Natural killer cell (primary cell): ENCODE results near the gene FHOD3. TPM values are rescaled to one million over a fixed set of nuclear protein-coding genes. Genes with fewer than 3 reads are reported as not detected.

Experiments used
- ATAC-seq, 3 donors: fragments of 150-1000 bp in 2 of 3; fragments of 200-7000 bp in 1 of 3; cut with Tn5 transposase; 1 replicate in 1 of 3; 2 replicates in 2 of 3; pipeline ENCODE4 v1.10.0; 2021; ENCODE audit warnings: mild to moderate bottlenecking in 2 of 3, moderate library complexity in 2 of 3
- DNase-seq, 2 donors: peaks; one replicate each; pipeline versions ENCODE4 v3.0.0 to v3.0.0-alpha.2; 2013 to 2021; ENCODE audit warnings: mixed read lengths in 1 of 2
- H3K27ac ChIP-seq: one replicate; pipeline ENCODE4 v1.5.1; 2013; ENCODE audit warnings: mild to moderate bottlenecking, low read length
- H3K27me3 ChIP-seq: one replicate; pipeline ENCODE4 v1.6.1; 2013; ENCODE audit warnings: low read length; ENCODE audit not compliant: control insufficient read depth, insufficient read depth
- H3K36me3 ChIP-seq: one replicate; pipeline ENCODE4 v1.6.1; 2013; ENCODE audit warnings: low read length; ENCODE audit not compliant: control insufficient read depth, insufficient read depth
- H3K4me1 ChIP-seq: one replicate; pipeline ENCODE4 v1.6.1; 2013; ENCODE audit warnings: low read length; ENCODE audit not compliant: control insufficient read depth, insufficient read depth
- H3K4me3 ChIP-seq: one replicate; pipeline ENCODE4 v1.5.1; 2013; ENCODE audit warnings: low read length
- H3K9me3 ChIP-seq: one replicate; pipeline ENCODE4 v1.6.1; 2013; ENCODE audit warnings: low read length; ENCODE audit not compliant: control insufficient read depth, insufficient read depth
- H3K27ac Mint-ChIP-seq, 2 donors: one replicate each; pipeline ENCODE4 v1.8.0; 2022; ENCODE audit warnings: mild to moderate bottlenecking in 2 of 2, mixed read lengths in 2 of 2, moderate library complexity in 1 of 2
- H3K27me3 Mint-ChIP-seq, 2 donors: one replicate each; pipeline ENCODE4 v1.8.0; 2022; ENCODE audit warnings: low read depth in 2 of 2, mixed read lengths in 2 of 2
- H3K36me3 Mint-ChIP-seq: one replicate; pipeline ENCODE4 v1.8.0; 2022; ENCODE audit warnings: mixed read lengths
- H3K4me1 Mint-ChIP-seq, 2 donors: one replicate each; pipeline ENCODE4 v1.8.0; 2022; ENCODE audit warnings: mixed read lengths in 2 of 2
- H3K4me3 Mint-ChIP-seq: one replicate; pipeline ENCODE4 v1.8.0; 2022; ENCODE audit warnings: mild to moderate bottlenecking, moderate library complexity, mixed read lengths
- H3K9me3 Mint-ChIP-seq, 2 donors: one replicate each; pipeline ENCODE4 v1.8.0; 2022; ENCODE audit warnings: mixed read lengths in 2 of 2
- CTCF ChIP-seq: fragments of 200-600 bp; IDR thresholded peaks from one replicate; pipeline ENCODE4 v1.8.0; 2022; ENCODE audit warnings: antibody characterized with exemption
- WGBS: methylation state at CpG from one replicate; pipeline ENCODE4 v1.1.7; 2013; ENCODE audit warnings: missing lambda C conversion rate; ENCODE audit not compliant: insufficient coverage; 5-methylcytosine and 5-hydroxymethylcytosine counted together
- intact Hi-C: fragments of 100-400 bp; cut with micrococcal nuclease; formaldehyde crosslinking; loops from one replicate; pipeline ENCODE4 v1.14.2; 2022
- total RNA-seq, 4 donors: library from RNA; stranded (reverse); fragments of 120-200 nt in 1 of 4; gene quantifications; one replicate each; pipeline versions ENCODE4 v1.2.3 to v1.2.4, GENCODE V29; 2013 to 2022

FHOD3 gene
- total RNA-seq, 3 donors from 2014 or later (not counting 1 experiment from before 2014, with no cell fraction given) = not detected

DNA sequence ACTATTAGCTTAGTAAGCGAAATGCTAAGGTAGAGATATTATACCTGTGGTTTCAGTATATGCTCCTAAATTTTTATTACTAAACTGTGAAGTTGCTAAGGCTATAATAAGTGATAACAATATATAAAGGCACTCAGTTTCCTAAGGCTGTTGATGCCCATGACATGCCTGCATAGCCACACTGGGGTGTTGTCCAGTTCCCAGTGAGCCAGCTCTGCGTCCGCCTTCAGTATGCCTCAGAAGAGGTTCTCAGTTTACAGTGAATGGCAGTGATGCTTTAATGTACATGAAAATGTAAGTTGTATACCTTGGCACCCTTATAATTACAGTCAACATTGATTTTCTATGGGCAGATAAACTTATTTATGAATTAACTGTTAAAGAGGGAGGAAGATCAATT is 7.2 kb downstream of the FHOD3 start:
- Mint-ChIP-seq H3K4me1 (no peaks in the 10 kb centered on the region), H3K27me3 (peaks cover 29 to 69% of the 10 kb centered on the region in 2 donors), H3K27ac (no peak overlapping the region), H3K36me3 (no peaks in the 10 kb centered on the region), H3K9me3 (no peaks in the 10 kb centered on the region), H3K4me3 (no peak overlapping the region)
- ATAC-seq (no peak), DNase-seq (no peak)
- H3K27ac ChIP-seq = no peak overlapping the region
- H3K4me3 ChIP-seq = no peak overlapping the region
- no CpG with 5 or more reads among the region's 3 CpGs for WGBS
- no peaks in the 10 kb centered on the region for H3K4me1 ChIP-seq
- no peaks in the 10 kb centered on the region for H3K9me3 ChIP-seq
- TF ChIP-seq CTCF = no peak
- intact Hi-C loops = no loop called here
- no peaks in the 10 kb centered on the region for H3K36me3 ChIP-seq
- H3K27me3 ChIP-seq = peaks cover 11% of the 10 kb centered on the region

DNA sequence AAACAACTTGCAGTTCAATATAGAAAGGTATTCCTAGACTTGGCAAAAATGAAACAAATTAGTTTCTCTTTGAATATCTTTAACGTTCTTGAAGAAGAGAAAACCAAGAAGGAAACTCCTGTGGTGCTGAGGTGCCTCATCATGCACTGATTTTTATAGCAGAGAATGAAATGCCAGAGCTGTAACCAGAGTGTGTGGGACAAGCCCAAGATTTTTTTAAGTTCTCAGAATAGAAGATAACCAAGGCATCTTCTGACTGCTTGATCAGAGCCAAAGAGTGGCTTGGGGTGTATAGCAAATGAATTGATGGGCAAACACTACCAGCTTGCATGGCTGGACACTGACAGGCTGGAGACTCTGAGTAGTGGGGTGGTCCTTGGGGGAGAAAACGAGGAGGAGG is 7.9 kb downstream of the FHOD3 start:
- H3K36me3 Mint-ChIP-seq = no peaks in the 10 kb centered on the region
- H3K9me3 ChIP-seq = no peaks in the 10 kb centered on the region
- no peak overlapping the region for H3K4me3 ChIP-seq
- no peaks in the 10 kb centered on the region for H3K4me1 ChIP-seq
- DNase-seq (no peak), ATAC-seq (no peak)
- H3K27me3 ChIP-seq = peaks cover 5% of the 10 kb centered on the region
- H3K9me3 Mint-ChIP-seq = no peaks in the 10 kb centered on the region
- intact Hi-C loops = no loop called here
- H3K27me3 Mint-ChIP-seq = peaks cover 27 to 63% of the 10 kb centered on the region in 2 donors
- no peaks in the 10 kb centered on the region for H3K36me3 ChIP-seq
- WGBS = 4% methylated on average over 1 of the region's 2 CpGs
- no peaks in the 10 kb centered on the region for H3K4me1 Mint-ChIP-seq
- no peak for TF ChIP-seq CTCF
- H3K27ac ChIP-seq = no peak overlapping the region
- H3K4me3 Mint-ChIP-seq = no peak overlapping the region
- no peak overlapping the region for H3K27ac Mint-ChIP-seq

DNA sequence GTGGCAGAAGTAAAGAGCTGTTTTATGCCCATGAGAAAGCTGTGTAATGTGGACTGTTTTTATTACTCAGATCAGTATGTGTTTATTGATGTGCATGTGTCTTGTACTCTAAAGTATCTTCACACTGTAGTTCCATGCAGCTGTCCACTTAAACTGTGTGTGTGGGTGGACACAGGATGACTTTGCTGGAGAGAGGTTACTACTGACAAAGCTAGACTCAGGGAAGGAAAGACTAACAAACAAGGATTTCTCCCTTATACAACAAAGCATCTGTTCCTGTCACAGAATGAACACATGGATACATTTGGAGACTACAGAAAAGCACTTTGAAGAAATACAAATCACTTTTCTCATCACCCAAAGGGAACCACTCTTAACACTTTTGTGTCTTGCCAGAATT is 10.0 kb downstream of the FHOD3 start:
- no peak overlapping the region for H3K4me3 Mint-ChIP-seq
- no peak for TF ChIP-seq CTCF
- no peak for ATAC-seq
- no peaks in the 10 kb centered on the region for H3K4me1 Mint-ChIP-seq
- no peaks in the 10 kb centered on the region for H3K9me3 Mint-ChIP-seq
- no peak for DNase-seq
- Histone ChIP-seq H3K4me3 (no peak overlapping the region), H3K9me3 (no peaks in the 10 kb centered on the region), H3K27me3 (no peaks in the 10 kb centered on the region), H3K4me1 (no peaks in the 10 kb centered on the region), H3K27ac (no peak overlapping the region), H3K36me3 (no peaks in the 10 kb centered on the region)
- H3K27me3 Mint-ChIP-seq = peaks cover 35 to 48% of the 10 kb centered on the region in 2 donors
- intact Hi-C loops = no loop called here
- no peak overlapping the region for H3K27ac Mint-ChIP-seq
- H3K36me3 Mint-ChIP-seq = no peaks in the 10 kb centered on the region

DNA sequence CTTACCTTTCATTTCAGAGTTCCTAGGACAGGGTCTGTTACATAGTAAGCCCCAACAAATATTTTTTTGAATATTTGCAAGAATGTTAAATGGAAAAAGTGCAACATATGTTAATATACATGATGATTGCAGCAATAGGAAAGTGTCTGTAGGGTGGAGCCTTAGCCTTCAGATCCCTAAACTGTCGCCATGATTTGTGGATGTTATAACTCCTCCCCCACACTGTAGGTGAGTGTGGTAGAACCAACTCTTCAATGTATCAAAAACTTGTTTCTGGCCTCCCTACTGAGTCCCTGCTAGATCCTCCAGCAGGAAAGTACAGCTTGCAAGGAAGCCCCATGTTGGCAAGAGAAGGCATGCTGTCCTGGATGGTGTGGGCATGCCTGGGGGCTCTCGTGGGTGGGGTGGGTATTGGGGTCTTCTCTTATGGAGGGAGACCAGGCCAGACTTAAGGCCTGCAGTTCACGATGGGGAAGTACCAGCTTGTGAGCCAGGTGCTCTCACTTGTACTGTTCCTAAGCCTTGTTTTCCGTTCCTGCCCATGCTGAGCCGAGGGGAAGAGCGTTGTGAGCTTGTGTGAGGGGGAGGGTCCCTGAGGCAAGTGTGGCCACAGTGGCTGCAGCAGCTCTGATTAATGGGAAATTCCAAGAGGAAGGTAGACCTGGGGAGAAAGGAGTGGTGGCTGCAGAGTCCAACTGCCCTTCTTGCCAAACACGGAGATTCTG is 11.4 kb downstream of the FHOD3 start:
- no peaks in the 10 kb centered on the region for H3K4me1 Mint-ChIP-seq
- no peak for ATAC-seq
- Histone ChIP-seq H3K4me3 (no peak overlapping the region), H3K27ac (no peak overlapping the region), H3K27me3 (no peaks in the 10 kb centered on the region), H3K4me1 (no peaks in the 10 kb centered on the region), H3K36me3 (no peaks in the 10 kb centered on the region), H3K9me3 (no peaks in the 10 kb centered on the region)
- whole genome bisulfite sequencing = 72% methylated on average over 6 of the region's 7 CpGs
- no peak for DNase-seq
- no peak for TF ChIP-seq CTCF
- H3K27me3 Mint-ChIP-seq = peaks cover 30 to 35% of the 10 kb centered on the region in 2 donors
- no peak overlapping the region for H3K27ac Mint-ChIP-seq
- no peaks in the 10 kb centered on the region for H3K9me3 Mint-ChIP-seq
- H3K36me3 Mint-ChIP-seq = no peaks in the 10 kb centered on the region
- intact Hi-C loops = no loop called here
- no peak overlapping the region for H3K4me3 Mint-ChIP-seq
